Panc1 (cell line): ENCODE measurements around the gene WNT10A. TPM values are rescaled to one million over a fixed set of nuclear protein-coding genes. Genes with fewer than 3 reads are reported as not detected.

Experiments used
- ATAC-seq: fragments of 200-7000 bp; cut with Tn5 transposase; 2 replicates; pipeline ENCODE4 v1.9.1; 2020; ENCODE audit warnings: mild to moderate bottlenecking, moderate library complexity
- BruUV-seq: library from RNA; stranded (reverse); fragments of 400-500 nt; replicated peaks from 2 replicates; lab custom pipeline; 2021; lab: Mats Ljungman, UMichigan
- CTCF ChIA-PET: fragments of 300-600 bp; sonication (Branson Sonifier 250); formaldehyde crosslinking; loops from one replicate; lab custom pipeline; 2022; ENCODE audit warnings: antibody characterized with exemption; lab: Charles Lee
- POLR2A ChIA-PET: fragments of 300-600 bp; sonication (Branson Sonifier 250); formaldehyde crosslinking; loops from one replicate; lab custom pipeline; 2022; ENCODE audit warnings: antibody characterized with exemption; lab: Charles Lee
- DNase-seq: peaks from one replicate; pipeline ENCODE4 v3.0.0-alpha.2; 2010; ENCODE audit warnings: low read depth, low spot score
- H3K27ac ChIP-seq: 2 replicates; pipeline ENCODE4 v1.5.1; 2011; ENCODE audit warnings: mild to moderate bottlenecking, low read length, inconsistent platforms
- H3K27me3 ChIP-seq: fragments of 200-500 bp; sonication (Bioruptor generic); 2 replicates; pipeline ENCODE4 v1.6.0; 2014; ENCODE audit warnings: low read length, inconsistent platforms; ENCODE audit not compliant: control insufficient read depth, insufficient read depth
- H3K36me3 ChIP-seq: fragments of 200-500 bp; sonication (Bioruptor generic); 2 replicates; pipeline ENCODE4 v1.5.1; 2014; ENCODE audit warnings: inconsistent platforms, mild to moderate bottlenecking, low read length, moderate library complexity; ENCODE audit not compliant: control insufficient read depth, insufficient read depth
- H3K4me1 ChIP-seq: 2 replicates; pipeline ENCODE4 v1.5.1; 2011; ENCODE audit warnings: inconsistent platforms, mild to moderate bottlenecking, low read length, moderate library complexity; ENCODE audit not compliant: control insufficient read depth, insufficient read depth
- H3K4me3 ChIP-seq, 2 experiments: 2 replicates each; pipeline ENCODE4 v1.5.1; 2011 to 2012; ENCODE audit warnings: low read depth in 2 of 2, low read length in 2 of 2, mild to moderate bottlenecking in 2 of 2, inconsistent platforms in 1 of 2, moderate library complexity in 1 of 2
- H3K9me3 ChIP-seq: fragments of 200-500 bp; sonication (Bioruptor generic); 2 replicates; pipeline ENCODE4 v1.5.1; 2014; ENCODE audit warnings: low read depth, mild to moderate bottlenecking, inconsistent platforms, low read length, moderate library complexity; ENCODE audit not compliant: control insufficient read depth, insufficient read depth
- POLR2AphosphoS5 ChIP-seq: IDR thresholded peaks from 2 replicates; pipeline ENCODE4 v1.6.1; 2012; ENCODE audit warnings: mild to moderate bottlenecking, low read depth, low read length, moderate library complexity
- SIN3A ChIP-seq: IDR thresholded peaks from 2 replicates; pipeline ENCODE4 v1.6.1; 2012; ENCODE audit warnings: low read depth, mild to moderate bottlenecking, low read length, moderate library complexity, borderline replicate concordance; ENCODE audit not compliant: insufficient read depth
- TCF7L2 ChIP-seq: IDR thresholded peaks from 2 replicates; pipeline ENCODE4 v1.6.1; 2011; ENCODE audit warnings: mild to moderate bottlenecking, low read depth, low read length, inconsistent platforms
- in situ Hi-C: cut with HindIII; loops from 2 replicates; pipeline ENCODE4 v1.10.0; 2016; ENCODE audit warnings: low sequenced_read_pairs, low pct_unique_long_range_greater_than_20kb
- intact Hi-C: fragments of 100-400 bp; cut with micrococcal nuclease; formaldehyde crosslinking; loops from one replicate; pipeline ENCODE4 v1.10.0; 2022; ENCODE audit not compliant: unreplicated experiment
- total RNA-seq: library from RNA; stranded (reverse); gene quantifications from one replicate; pipeline ENCODE4 v1.2.1, GENCODE V29; 2021; ENCODE audit not compliant: unreplicated experiment
- TF ChIP-seq, protein P1 (sequence below), 2 experiments: IDR thresholded peaks; 2 replicates each; pipeline ENCODE4 v1.6.1; 2011 to 2012; ENCODE audit warnings: low read depth in 2 of 2, control low read depth in 1 of 2, low read length in 1 of 2, mild to moderate bottlenecking in 1 of 2, moderate library complexity in 1 of 2; ENCODE audit not compliant: insufficient read depth in 1 of 2
- TF ChIP-seq, protein P2 (sequence below): fragments of 450-650 bp; IDR thresholded peaks from 2 replicates; pipeline ENCODE4 v1.5.1; 2017; ENCODE audit warnings: mild to moderate bottlenecking

The WNT10A gene
- total RNA-seq, 1 experiment from 2014 or later: 9.2 TPM

DNA sequence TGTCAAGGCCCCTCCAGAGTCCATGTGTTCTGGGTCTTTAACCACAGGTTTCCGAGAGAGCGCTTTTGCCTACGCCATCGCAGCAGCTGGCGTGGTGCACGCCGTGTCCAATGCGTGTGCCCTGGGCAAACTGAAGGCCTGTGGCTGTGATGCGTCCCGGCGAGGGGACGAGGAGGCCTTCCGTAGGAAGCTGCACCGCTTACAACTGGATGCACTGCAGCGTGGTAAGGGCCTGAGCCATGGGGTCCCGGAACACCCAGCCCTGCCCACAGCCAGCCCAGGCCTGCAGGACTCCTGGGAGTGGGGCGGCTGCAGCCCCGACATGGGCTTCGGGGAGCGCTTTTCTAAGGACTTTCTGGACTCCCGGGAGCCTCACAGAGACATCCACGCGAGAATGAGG lies 9.3 kb downstream of the WNT10A start:
- TF ChIP-seq, protein P1, sequence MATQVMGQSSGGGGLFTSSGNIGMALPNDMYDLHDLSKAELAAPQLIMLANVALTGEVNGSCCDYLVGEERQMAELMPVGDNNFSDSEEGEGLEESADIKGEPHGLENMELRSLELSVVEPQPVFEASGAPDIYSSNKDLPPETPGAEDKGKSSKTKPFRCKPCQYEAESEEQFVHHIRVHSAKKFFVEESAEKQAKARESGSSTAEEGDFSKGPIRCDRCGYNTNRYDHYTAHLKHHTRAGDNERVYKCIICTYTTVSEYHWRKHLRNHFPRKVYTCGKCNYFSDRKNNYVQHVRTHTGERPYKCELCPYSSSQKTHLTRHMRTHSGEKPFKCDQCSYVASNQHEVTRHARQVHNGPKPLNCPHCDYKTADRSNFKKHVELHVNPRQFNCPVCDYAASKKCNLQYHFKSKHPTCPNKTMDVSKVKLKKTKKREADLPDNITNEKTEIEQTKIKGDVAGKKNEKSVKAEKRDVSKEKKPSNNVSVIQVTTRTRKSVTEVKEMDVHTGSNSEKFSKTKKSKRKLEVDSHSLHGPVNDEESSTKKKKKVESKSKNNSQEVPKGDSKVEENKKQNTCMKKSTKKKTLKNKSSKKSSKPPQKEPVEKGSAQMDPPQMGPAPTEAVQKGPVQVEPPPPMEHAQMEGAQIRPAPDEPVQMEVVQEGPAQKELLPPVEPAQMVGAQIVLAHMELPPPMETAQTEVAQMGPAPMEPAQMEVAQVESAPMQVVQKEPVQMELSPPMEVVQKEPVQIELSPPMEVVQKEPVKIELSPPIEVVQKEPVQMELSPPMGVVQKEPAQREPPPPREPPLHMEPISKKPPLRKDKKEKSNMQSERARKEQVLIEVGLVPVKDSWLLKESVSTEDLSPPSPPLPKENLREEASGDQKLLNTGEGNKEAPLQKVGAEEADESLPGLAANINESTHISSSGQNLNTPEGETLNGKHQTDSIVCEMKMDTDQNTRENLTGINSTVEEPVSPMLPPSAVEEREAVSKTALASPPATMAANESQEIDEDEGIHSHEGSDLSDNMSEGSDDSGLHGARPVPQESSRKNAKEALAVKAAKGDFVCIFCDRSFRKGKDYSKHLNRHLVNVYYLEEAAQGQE (IDR thresholded peaks at IDR 0.05; ENCODE audit: insufficient read depth in 1 of 2, low read depth in 2 of 2, low read length in 1 of 2): no peak
- TF ChIP-seq, protein P2, sequence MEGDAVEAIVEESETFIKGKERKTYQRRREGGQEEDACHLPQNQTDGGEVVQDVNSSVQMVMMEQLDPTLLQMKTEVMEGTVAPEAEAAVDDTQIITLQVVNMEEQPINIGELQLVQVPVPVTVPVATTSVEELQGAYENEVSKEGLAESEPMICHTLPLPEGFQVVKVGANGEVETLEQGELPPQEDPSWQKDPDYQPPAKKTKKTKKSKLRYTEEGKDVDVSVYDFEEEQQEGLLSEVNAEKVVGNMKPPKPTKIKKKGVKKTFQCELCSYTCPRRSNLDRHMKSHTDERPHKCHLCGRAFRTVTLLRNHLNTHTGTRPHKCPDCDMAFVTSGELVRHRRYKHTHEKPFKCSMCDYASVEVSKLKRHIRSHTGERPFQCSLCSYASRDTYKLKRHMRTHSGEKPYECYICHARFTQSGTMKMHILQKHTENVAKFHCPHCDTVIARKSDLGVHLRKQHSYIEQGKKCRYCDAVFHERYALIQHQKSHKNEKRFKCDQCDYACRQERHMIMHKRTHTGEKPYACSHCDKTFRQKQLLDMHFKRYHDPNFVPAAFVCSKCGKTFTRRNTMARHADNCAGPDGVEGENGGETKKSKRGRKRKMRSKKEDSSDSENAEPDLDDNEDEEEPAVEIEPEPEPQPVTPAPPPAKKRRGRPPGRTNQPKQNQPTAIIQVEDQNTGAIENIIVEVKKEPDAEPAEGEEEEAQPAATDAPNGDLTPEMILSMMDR: no peak
- no peak for TF ChIP-seq TCF7L2

DNA sequence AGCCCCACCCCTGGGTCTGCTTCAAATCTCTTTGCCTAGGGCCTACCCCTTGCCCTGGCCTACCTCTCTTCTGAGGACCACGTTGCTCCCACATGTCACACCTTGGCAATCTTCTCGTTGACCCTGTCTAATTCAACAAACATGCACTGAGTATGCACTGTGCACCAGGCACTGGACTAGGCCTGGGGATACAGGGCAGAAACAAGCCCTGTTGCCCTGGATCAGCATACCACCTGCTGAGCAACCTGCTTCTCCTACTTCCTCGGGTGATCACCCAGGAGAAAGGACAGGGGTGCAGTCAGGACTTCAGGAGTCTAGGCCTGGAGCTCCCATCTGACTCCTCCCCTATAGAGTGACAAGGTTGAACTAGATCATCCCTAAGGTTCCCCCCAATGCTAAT lies 9.7 kb downstream of the WNT10A start:
- Histone ChIP-seq H3K4me1 (peaks cover 29% of the 10 kb centered on the region), H3K27me3 (no peaks in the 10 kb centered on the region), H3K27ac (no peak overlapping the region), H3K4me3 (no peak overlapping the region), H3K9me3 (no peaks in the 10 kb centered on the region), H3K36me3 (no peaks in the 10 kb centered on the region)
- no TSS peak for BruUV-seq
- ATAC-seq (no peak), DNase-seq (no peak)
- TF ChIP-seq TCF7L2 (no peak), POLR2AphosphoS5 (no peak), SIN3A (no peak)
- TF ChIP-seq, protein P2: no peak
- TF ChIP-seq, protein P1 (IDR thresholded peaks at IDR 0.05; ENCODE audit: insufficient read depth in 1 of 2, low read depth in 2 of 2, low read length in 1 of 2): no peak
- in situ Hi-C loops (no loop called here), intact Hi-C loops (no loop called here)
- CTCF ChIA-PET: no interaction called here
- POLR2A ChIA-PET: no interaction called here

More for the DNA sequence above, 9.3 kb downstream of the WNT10A start:
- no peak overlapping the region for H3K27ac ChIP-seq
- H3K4me3 ChIP-seq: no peak overlapping the region
- H3K9me3 ChIP-seq: no peaks in the 10 kb centered on the region
- ATAC-seq (no peak), DNase-seq (no peak)
- ChIA-PET POLR2A (no interaction called here), CTCF (no interaction called here)
- H3K36me3 ChIP-seq: no peaks in the 10 kb centered on the region
- in situ Hi-C loops (no loop called here), intact Hi-C loops (no loop called here)
- no peaks in the 10 kb centered on the region for H3K27me3 ChIP-seq
- H3K4me1 ChIP-seq: peaks cover 25% of the 10 kb centered on the region
- no TSS peak for BruUV-seq
